Bone marrow (tissue), 2 donors: ENCODE results near the gene SH3BP5.
A peak's percentile ranks its signal among the peaks of the same experiment; 100 is the strongest.

ENCODE experiments used
- DNase-seq, 2 donors: peaks; one replicate each; lab custom pipeline; 2025; lab: John Stamatoyannopoulos, UW

The SH3BP5 gene

GRCh38 chr3:15325228-15325627 is 7.2 kb downstream of the SH3BP5 start:
- no peak for DNase-seq

- no peak for DNase-seq
Measured at GRCh38 chr3:15324379-15324808, 8.0 kb downstream of the SH3BP5 start.

- no peak for DNase-seq
Measured at GRCh38 chr3:15323063-15323462, 9.3 kb downstream of the SH3BP5 start.

- DNase-seq, result no peak
Measured at GRCh38 chr3:15321349-15321748, 11.0 kb downstream of the SH3BP5 start.

GRCh38 chr3:15319575-15319974 is 12.8 kb downstream of the SH3BP5 start:
- no peak for DNase-seq

- no peak for DNase-seq
Measured at GRCh38 chr3:15319136-15319535, 13.2 kb downstream of the SH3BP5 start.

GRCh38 chr3:15318661-15319060 is 13.7 kb downstream of the SH3BP5 start:
- no peak for DNase-seq

GRCh38 chr3:15316998-15317435 is 15.4 kb downstream of the SH3BP5 start:
- DNase-seq, result no peak

- DNase-seq, result peak in 1 of 2 donors; percentile 42
Measured at GRCh38 chr3:15315003-15315402, 17.4 kb downstream of the SH3BP5 start.

GRCh38 chr3:15314276-15314675 is 18.1 kb downstream of the SH3BP5 start:
- DNase-seq, result no peak

GRCh38 chr3:15313461-15313860 is 18.9 kb downstream of the SH3BP5 start:
- DNase-seq, result no peak

- DNase-seq, result no peak
Measured at GRCh38 chr3:15312550-15312949, 19.8 kb downstream of the SH3BP5 start.

- DNase-seq, result no peak
Measured at GRCh38 chr3:15310491-15311370, 21.7 kb downstream of the SH3BP5 start.

GRCh38 chr3:15309662-15310335 is 22.6 kb downstream of the SH3BP5 start:
- no peak for DNase-seq

GRCh38 chr3:15307580-15307979 is 24.8 kb downstream of the SH3BP5 start:
- DNase-seq, result no peak

- DNase-seq, result no peak
Measured at GRCh38 chr3:15306979-15307359, 25.4 kb downstream of the SH3BP5 start.

- DNase-seq, result no peak
Measured at GRCh38 chr3:15305359-15305844, 27.0 kb downstream of the SH3BP5 start.

GRCh38 chr3:15303728-15304127 is 28.7 kb downstream of the SH3BP5 start:
- no peak for DNase-seq

GRCh38 chr3:15303216-15303615 is 29.2 kb downstream of the SH3BP5 start:
- no peak for DNase-seq

GRCh38 chr3:15301761-15302160 is 30.6 kb downstream of the SH3BP5 start:
- no peak for DNase-seq

GRCh38 chr3:15300323-15301078 is 31.9 kb downstream of the SH3BP5 start:
- peak; percentile 16 to 20 for DNase-seq

GRCh38 chr3:15299036-15299435 is 33.4 kb downstream of the SH3BP5 start:
- DNase-seq, result no peak
